Activated CD4-positive, alpha-beta T cell treated with anti-CD3 and anti-CD28 coated beads, Interleukin-2, amount 50 U/mL, for 1 hour (primary cell): ENCODE results near the gene R3HDM4.
"Not testable (repeated sequence)": the region's sequence is repeated elsewhere in the genome, so short reads cannot be mapped to it uniquely, and the experiment has no call there.

Experiments
- DNase-seq: peaks from one replicate; pipeline ENCODE4 v3.0.0-alpha.2; 2020

R3HDM4 gene

GRCh38 chr19:853614-854220 is 59.3 kb downstream of the R3HDM4 start:
- DNase-seq: not testable (repeated sequence)

GRCh38 chr19:853014-853585 is 59.9 kb downstream of the R3HDM4 start:
- DNase-seq: no peak

- DNase-seq: no peak
Observed at GRCh38 chr19:852136-853013, 60.6 kb downstream of the R3HDM4 start, which contains the start of gene ELANE. Gene ELANE (plus strand): TSS chr19:852303. CDS start chr19:852329, 26 bp downstream.

- DNase-seq: no peak
Observed at GRCh38 chr19:850979-851335, 62.1 kb downstream of the R3HDM4 start.

- no peak for DNase-seq
Observed at GRCh38 chr19:850221-850978, 62.6 kb downstream of the R3HDM4 start.

- DNase-seq: not testable (repeated sequence)
Observed at GRCh38 chr19:849195-849594, 63.8 kb downstream of the R3HDM4 start.

GRCh38 chr19:848386-848921 is 64.6 kb downstream of the R3HDM4 start:
- DNase-seq: no peak
